CD4-positive, alpha-beta T cell (primary cell): ENCODE measurements around the gene GGT7. TPM values are rescaled to one million over a fixed set of nuclear protein-coding genes. Genes with fewer than 3 reads are reported as not detected.

Experiments used
- ATAC-seq: fragments of 200-7000 bp; cut with Tn5 transposase; one replicate; pipeline ENCODE4 v1.10.0; 2022; ENCODE audit warnings: mild to moderate bottlenecking; ENCODE audit not compliant: poor library complexity
- CTCF ChIA-PET: fragments of 350-600 bp; sonication (Branson Sonifier 250); formaldehyde crosslinking; loops from one replicate; lab custom pipeline; 2021; ENCODE audit warnings: antibody characterized with exemption, inconsistent platforms; lab: Charles Lee
- POLR2A ChIA-PET: fragments of 350-600 bp; sonication (Branson Sonifier 250); formaldehyde crosslinking; loops from one replicate; lab custom pipeline; 2021; ENCODE audit warnings: antibody characterized with exemption, inconsistent platforms; lab: Charles Lee
- DNase-seq, 14 experiments: peaks; one replicate each; pipeline ENCODE4 v3.0.0-alpha.2; 2013 to 2020; ENCODE audit warnings: mixed read lengths in 2 of 14
- H3K27ac ChIP-seq, 2 donors: one replicate each; pipeline versions ENCODE4 v1.5.1 to v1.7.0; 2013; ENCODE audit warnings: low read length in 2 of 2, low read depth in 1 of 2, mild to moderate bottlenecking in 1 of 2
- H3K27me3 ChIP-seq, 2 experiments: 1 replicate in 1 of 2; 2 replicates in 1 of 2; pipeline versions ENCODE4 v1.6.1 to v1.7.0; 2013; ENCODE audit warnings: low read length in 2 of 2, control low read depth in 1 of 2, mild to moderate bottlenecking in 1 of 2, moderate library complexity in 1 of 2; ENCODE audit not compliant: insufficient read depth in 2 of 2, control insufficient read depth in 1 of 2
- H3K36me3 ChIP-seq: one replicate; pipeline ENCODE4 v1.6.1; 2013; ENCODE audit warnings: low read length, control low read depth; ENCODE audit not compliant: insufficient read depth
- H3K4me1 ChIP-seq: one replicate; pipeline ENCODE4 v1.6.1; 2013; ENCODE audit warnings: low read length, control low read depth; ENCODE audit not compliant: insufficient read depth
- H3K4me3 ChIP-seq: one replicate; pipeline ENCODE4 v1.5.1; 2013; ENCODE audit warnings: mild to moderate bottlenecking, low read length, moderate library complexity
- H3K9me3 ChIP-seq, 2 experiments: 1 replicate in 1 of 2; 2 replicates in 1 of 2; pipeline versions ENCODE4 v1.6.1 to v1.7.0; 2013; ENCODE audit warnings: low read length in 2 of 2, mild to moderate bottlenecking in 2 of 2, control low read depth in 1 of 2, moderate library complexity in 1 of 2; ENCODE audit not compliant: control insufficient read depth in 1 of 2, insufficient read depth in 1 of 2
- H3K27ac Mint-ChIP-seq: one replicate; pipeline ENCODE4 v1.8.0; 2020; ENCODE audit warnings: mixed read lengths
- H3K27me3 Mint-ChIP-seq: one replicate; pipeline ENCODE4 v1.8.0; 2021; ENCODE audit warnings: mixed read lengths
- H3K36me3 Mint-ChIP-seq: one replicate; pipeline ENCODE4 v1.8.0; 2021; ENCODE audit warnings: low read depth, mixed read lengths
- H3K4me1 Mint-ChIP-seq: one replicate; pipeline ENCODE4 v1.8.0; 2021; ENCODE audit warnings: low read depth, mixed read lengths
- H3K4me3 Mint-ChIP-seq: one replicate; pipeline ENCODE4 v1.8.0; 2020; ENCODE audit warnings: mild to moderate bottlenecking, mixed read lengths
- H3K9me3 Mint-ChIP-seq: one replicate; pipeline ENCODE4 v1.8.0; 2020; ENCODE audit warnings: mixed read lengths
- CTCF ChIP-seq: fragments of 200-600 bp; IDR thresholded peaks from one replicate; pipeline ENCODE4 v1.8.0; 2022; ENCODE audit warnings: antibody characterized with exemption, mild to moderate bottlenecking
- intact Hi-C, 2 experiments: fragments of 100-400 bp; cut with DNase I in 1 of 2; cut with micrococcal nuclease in 1 of 2; formaldehyde crosslinking; loops; one replicate each; pipeline versions ENCODE4 v1.15.1 to v1.9.0; 2023 to 2025; cut with DNase I, micrococcal nuclease
- total RNA-seq, 174 experiments: library from RNA in 2 of 174; stranded (reverse) in 2 of 174; gene quantifications; one replicate each; pipeline ENCODE4 v1.2.3 and lab custom pipeline; 2021 to 2026

GGT7 gene
- total RNA-seq, 2 experiments from 2014 or later = 32.4 to 32.6 TPM

GRCh38 chr20:34850969-34851368 is 21.7 kb downstream of the GGT7 start:
- no peaks in the 10 kb centered on the region for H3K27me3 ChIP-seq
- ChIA-PET CTCF (interaction anchor here (0.5 kb wide), 1 partner anchor 38 kb away, joined by 3 read pairs; no protein-coding TSS in a partner anchor), POLR2A (no interaction called here)
- H3K4me1 ChIP-seq = no peaks in the 10 kb centered on the region
- H3K4me3 Mint-ChIP-seq = no peak overlapping the region
- H3K27ac ChIP-seq = no peak overlapping the region
- H3K4me1 Mint-ChIP-seq = no peaks in the 10 kb centered on the region
- H3K27ac Mint-ChIP-seq = no peak overlapping the region
- ATAC-seq = no peak
- no peaks in the 10 kb centered on the region for H3K27me3 Mint-ChIP-seq
- H3K36me3 Mint-ChIP-seq = peaks cover 69% of the 10 kb centered on the region
- no peak for TF ChIP-seq CTCF
- intact Hi-C loops = no loop called here
- no peaks in the 10 kb centered on the region for H3K9me3 ChIP-seq
- peaks cover 46% of the 10 kb centered on the region for H3K36me3 ChIP-seq
- no peak for DNase-seq
- H3K9me3 Mint-ChIP-seq = no peaks in the 10 kb centered on the region
- H3K4me3 ChIP-seq = no peak overlapping the region

- Mint-ChIP-seq H3K36me3 (peaks cover 66% of the 10 kb centered on the region), H3K27ac (no peak overlapping the region), H3K9me3 (no peaks in the 10 kb centered on the region), H3K4me3 (no peak overlapping the region), H3K27me3 (no peaks in the 10 kb centered on the region), H3K4me1 (no peaks in the 10 kb centered on the region)
- Histone ChIP-seq H3K36me3 (peaks cover 39% of the 10 kb centered on the region), H3K4me3 (no peak overlapping the region), H3K27ac (no peak overlapping the region), H3K27me3 (no peaks in the 10 kb centered on the region), H3K9me3 (no peaks in the 10 kb centered on the region), H3K4me1 (no peaks in the 10 kb centered on the region)
- DNase-seq (no peak), ATAC-seq (no peak)
- CTCF ChIA-PET = no interaction called here
- POLR2A ChIA-PET = no interaction called here
- no peak for TF ChIP-seq CTCF
- intact Hi-C loops = no loop called here
Observed at GRCh38 chr20:34849778-34850177, 22.9 kb downstream of the GGT7 start.

GRCh38 chr20:34848597-34848996 is 24.1 kb downstream of the GGT7 start:
- H3K9me3 ChIP-seq = no peaks in the 10 kb centered on the region
- Mint-ChIP-seq H3K4me1 (no peaks in the 10 kb centered on the region), H3K9me3 (no peaks in the 10 kb centered on the region), H3K36me3 (peaks cover 59% of the 10 kb centered on the region), H3K27me3 (no peaks in the 10 kb centered on the region), H3K4me3 (no peak overlapping the region), H3K27ac (no peak overlapping the region)
- no peaks in the 10 kb centered on the region for H3K27me3 ChIP-seq
- intact Hi-C loops = no loop called here
- peaks cover 32% of the 10 kb centered on the region for H3K36me3 ChIP-seq
- ChIA-PET POLR2A (interaction anchor here (0.6 kb wide), 1 partner anchor 687 kb away, joined by 4 read pairs; no protein-coding TSS in a partner anchor), CTCF (no interaction called here)
- H3K4me3 ChIP-seq = no peak overlapping the region
- no peak for ATAC-seq
- no peak for TF ChIP-seq CTCF
- no peak overlapping the region for H3K27ac ChIP-seq
- DNase-seq = no peak
- H3K4me1 ChIP-seq = no peaks in the 10 kb centered on the region
